Trophoblast cell (in vitro differentiated cells and primary cell): ENCODE measurements around the gene PKIG.

ENCODE experiments used
- DNase-seq, 2 donors: peaks; one replicate each; pipeline ENCODE4 v3.0.0-alpha.2; 2016
- H2AFZ ChIP-seq: 2 replicates; pipeline ENCODE4 v1.6.1; 2013; ENCODE audit warnings: low read length, moderate library complexity, mild to moderate bottlenecking; ENCODE audit not compliant: insufficient read depth, poor library complexity
- H2AK5ac ChIP-seq: 2 replicates; pipeline ENCODE4 v1.6.1; 2013; ENCODE audit warnings: mild to moderate bottlenecking, low read length
- H2BK120ac ChIP-seq: 2 replicates; pipeline ENCODE4 v1.6.1; 2013; ENCODE audit warnings: low read length, mild to moderate bottlenecking, moderate library complexity; ENCODE audit not compliant: insufficient read depth, poor library complexity
- H2BK12ac ChIP-seq: 2 replicates; pipeline ENCODE4 v1.6.1; 2013; ENCODE audit warnings: mild to moderate bottlenecking, low read length, moderate library complexity
- H2BK5ac ChIP-seq: 2 replicates; pipeline ENCODE4 v1.6.1; 2013; ENCODE audit warnings: low read length, low read depth, moderate library complexity, mild to moderate bottlenecking; ENCODE audit not compliant: poor library complexity
- H3K14ac ChIP-seq: 2 replicates; pipeline ENCODE4 v1.6.1; 2013; ENCODE audit warnings: mild to moderate bottlenecking, low read length
- H3K18ac ChIP-seq: 2 replicates; pipeline ENCODE4 v1.6.1; 2013; ENCODE audit warnings: mild to moderate bottlenecking, low read length
- H3K23ac ChIP-seq: 2 replicates; pipeline ENCODE4 v1.6.1; 2013; ENCODE audit warnings: low read length
- H3K27ac ChIP-seq: 2 replicates; pipeline ENCODE4 v1.5.1; 2013; ENCODE audit warnings: low read depth, mild to moderate bottlenecking, inconsistent platforms, low read length, moderate library complexity
- H3K27me3 ChIP-seq: 2 replicates; pipeline ENCODE4 v1.6.1; 2013; ENCODE audit warnings: inconsistent platforms, mild to moderate bottlenecking, low read length, moderate library complexity; ENCODE audit not compliant: insufficient read depth
- H3K36me3 ChIP-seq, 2 experiments: 1 replicate in 1 of 2; 2 replicates in 1 of 2; pipeline ENCODE4 v1.6.1; 2013; ENCODE audit warnings: low read length in 2 of 2, mild to moderate bottlenecking in 2 of 2, moderate library complexity in 1 of 2; ENCODE audit not compliant: insufficient read depth in 2 of 2, control insufficient read depth in 1 of 2
- H3K4ac ChIP-seq: 2 replicates; pipeline ENCODE4 v1.6.1; 2013; ENCODE audit warnings: low read depth, mild to moderate bottlenecking, low read length, moderate library complexity
- H3K4me1 ChIP-seq, 2 experiments: 1 replicate in 1 of 2; 2 replicates in 1 of 2; pipeline ENCODE4 v1.6.1; 2013; ENCODE audit warnings: low read length in 2 of 2, mild to moderate bottlenecking in 2 of 2, moderate library complexity in 1 of 2; ENCODE audit not compliant: insufficient read depth in 2 of 2, control insufficient read depth in 1 of 2
- H3K4me2 ChIP-seq: 2 replicates; pipeline ENCODE4 v1.6.1; 2013; ENCODE audit warnings: inconsistent platforms, mild to moderate bottlenecking, low read length, moderate library complexity
- H3K4me3 ChIP-seq: 2 replicates; pipeline ENCODE4 v1.5.1; 2013; ENCODE audit warnings: mild to moderate bottlenecking, low read depth, low read length, inconsistent platforms
- H3K79me1 ChIP-seq: one replicate; pipeline ENCODE4 v1.6.1; 2013; ENCODE audit warnings: low read length
- H3K79me2 ChIP-seq: 2 replicates; pipeline ENCODE4 v1.6.1; 2013; ENCODE audit warnings: low read length, mild to moderate bottlenecking; ENCODE audit not compliant: control insufficient read depth, insufficient read depth, poor library complexity
- H3K9ac ChIP-seq: 2 replicates; pipeline ENCODE4 v1.6.1; 2013; ENCODE audit warnings: mild to moderate bottlenecking, low read length
- H3K9me3 ChIP-seq: 2 replicates; pipeline ENCODE4 v1.6.1; 2013; ENCODE audit warnings: low read depth, mild to moderate bottlenecking, control low read depth, inconsistent platforms, low read length; ENCODE audit not compliant: insufficient read depth
- H4K12ac ChIP-seq: 2 replicates; pipeline ENCODE4 v1.6.1; 2013; ENCODE audit warnings: low read depth, mild to moderate bottlenecking, low read length, moderate library complexity
- H4K8ac ChIP-seq: 2 replicates; pipeline ENCODE4 v1.6.1; 2013; ENCODE audit warnings: low read depth, mild to moderate bottlenecking, low read length, moderate library complexity
- H4K91ac ChIP-seq: one replicate; pipeline ENCODE4 v1.6.1; 2013; ENCODE audit warnings: low read depth, mild to moderate bottlenecking, low read length, moderate library complexity
- WGBS: extraction: QIAGEN DNeasy Blood & Tissue Kit; methylation state at CpG from one replicate; pipeline ENCODE4 v1.1.7; 2013; ENCODE audit warnings: missing lambda C conversion rate; ENCODE audit not compliant: insufficient read length, insufficient coverage; ENCODE audit errors: extremely low coverage; 5-methylcytosine and 5-hydroxymethylcytosine counted together

The PKIG gene

DNA sequence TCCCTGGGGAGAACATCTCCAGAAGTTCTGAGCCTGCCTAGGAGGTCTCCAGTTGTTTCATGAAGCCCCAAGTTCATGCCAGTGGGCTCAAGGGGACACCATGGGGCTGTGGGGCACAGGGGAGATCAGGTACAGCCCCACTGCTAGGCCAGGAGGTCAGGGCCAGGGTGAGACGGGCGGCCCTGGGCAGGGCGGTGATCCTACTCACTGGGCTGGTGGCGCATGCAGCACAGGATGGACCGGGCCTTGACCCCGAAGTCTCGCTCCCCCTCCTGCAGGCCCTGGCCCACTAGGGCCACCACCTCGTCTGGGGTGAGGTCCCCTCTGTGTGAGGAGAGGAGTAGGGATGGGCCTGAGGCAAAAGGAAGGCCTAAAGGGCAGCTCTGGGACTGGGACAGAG lies 43.0 kb downstream of the PKIG start:
- no peaks in the 10 kb centered on the region for H3K79me1 ChIP-seq
- H3K27me3 ChIP-seq: no peaks in the 10 kb centered on the region
- H3K79me2 ChIP-seq: no peaks in the 10 kb centered on the region
- no peak overlapping the region for H3K9ac ChIP-seq
- H2BK5ac ChIP-seq: no peak overlapping the region
- no peak overlapping the region for H2BK12ac ChIP-seq
- no peak overlapping the region for H2AK5ac ChIP-seq
- no peak overlapping the region for H3K4me2 ChIP-seq
- H3K4ac ChIP-seq: no peak overlapping the region
- H3K36me3 ChIP-seq: peaks cover 20 to 27% of the 10 kb centered on the region in 2 experiments
- no peak overlapping the region for H2AFZ ChIP-seq
- H3K18ac ChIP-seq: no peak overlapping the region
- H4K8ac ChIP-seq: no peak overlapping the region
- no peak overlapping the region for H2BK120ac ChIP-seq
- H4K91ac ChIP-seq: no peak overlapping the region
- DNase-seq: no peak
- H3K9me3 ChIP-seq: peaks cover 6% of the 10 kb centered on the region
- no peak overlapping the region for H3K27ac ChIP-seq
- no peak overlapping the region for H4K12ac ChIP-seq
- H3K14ac ChIP-seq: no peak overlapping the region
- WGBS: no CpG with 5 or more reads among the region's 8 CpGs
- H3K4me1 ChIP-seq: no peaks in the 10 kb centered on the region
- H3K23ac ChIP-seq: no peak overlapping the region
- no peak overlapping the region for H3K4me3 ChIP-seq

DNA sequence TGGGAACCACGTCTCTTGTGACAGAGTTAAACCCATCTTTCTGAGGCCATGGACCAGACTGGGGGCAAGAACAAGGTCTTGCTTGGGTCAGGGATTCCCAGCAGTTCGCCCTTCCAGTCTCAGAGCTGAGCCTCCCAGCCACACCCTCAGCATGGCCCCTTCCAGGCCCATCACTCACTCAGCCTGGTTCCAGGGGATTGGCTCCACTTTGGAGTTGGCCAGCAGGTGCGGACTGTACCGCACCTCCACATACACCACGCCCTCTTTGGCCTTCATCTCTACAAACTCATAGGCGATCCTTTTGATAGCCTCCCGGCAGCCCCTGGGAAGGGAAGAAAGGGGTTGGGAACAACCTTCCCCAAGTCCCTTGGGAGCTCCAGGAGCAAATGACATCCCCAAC lies 43.9 kb downstream of the PKIG start:
- H4K12ac ChIP-seq: no peak overlapping the region
- no peaks in the 10 kb centered on the region for H3K79me2 ChIP-seq
- H2AFZ ChIP-seq: no peak overlapping the region
- no peak overlapping the region for H3K4me3 ChIP-seq
- no peaks in the 10 kb centered on the region for H3K79me1 ChIP-seq
- H2AK5ac ChIP-seq: no peak overlapping the region
- no peak overlapping the region for H2BK12ac ChIP-seq
- no peak overlapping the region for H2BK5ac ChIP-seq
- no peak overlapping the region for H4K91ac ChIP-seq
- no peak overlapping the region for H4K8ac ChIP-seq
- H3K4ac ChIP-seq: no peak overlapping the region
- WGBS: no CpG with 5 or more reads among the region's 7 CpGs
- H3K9ac ChIP-seq: no peak overlapping the region
- no peaks in the 10 kb centered on the region for H3K27me3 ChIP-seq
- H3K18ac ChIP-seq: no peak overlapping the region
- H3K4me2 ChIP-seq: no peak overlapping the region
- no peaks in the 10 kb centered on the region for H3K4me1 ChIP-seq
- H3K27ac ChIP-seq: no peak overlapping the region
- H3K36me3 ChIP-seq: peaks cover 20% of the 10 kb centered on the region in 2 experiments
- H3K14ac ChIP-seq: no peak overlapping the region
- H2BK120ac ChIP-seq: no peak overlapping the region
- H3K23ac ChIP-seq: no peak overlapping the region
- peaks cover 6% of the 10 kb centered on the region for H3K9me3 ChIP-seq
- DNase-seq: no peak

DNA sequence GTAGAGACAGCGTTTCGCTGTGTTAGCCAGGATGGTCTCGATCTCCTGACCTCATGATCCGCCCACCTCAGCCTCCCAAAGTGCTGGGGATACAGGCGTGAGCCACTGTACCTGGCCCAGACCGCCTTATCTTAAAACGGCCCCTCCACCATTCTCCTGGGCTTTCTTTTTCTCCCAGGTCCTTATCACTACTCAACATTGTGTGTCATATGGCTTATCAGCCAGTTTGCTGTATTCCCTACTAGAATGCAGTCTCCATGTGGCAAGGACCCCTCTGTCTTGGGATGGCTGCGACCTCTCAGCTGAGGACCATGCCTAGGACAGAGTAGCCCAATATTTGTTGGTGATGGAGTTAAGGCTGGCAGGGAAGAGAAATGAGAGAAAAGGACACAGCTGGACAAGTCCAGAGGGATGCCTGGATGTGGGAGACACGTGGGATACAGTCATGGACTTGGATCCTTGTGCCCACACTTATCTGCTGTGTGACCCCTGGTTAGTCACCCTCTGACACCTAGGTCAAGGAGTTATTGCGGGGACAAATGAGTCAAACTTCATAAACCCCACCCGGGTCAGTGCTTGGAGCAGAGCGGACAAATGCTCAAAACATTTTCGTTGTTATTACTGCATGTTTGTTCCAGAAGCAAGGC lies 45.1 kb downstream of the PKIG start:
- H3K4me1 ChIP-seq: no peaks in the 10 kb centered on the region
- no peak overlapping the region for H3K9ac ChIP-seq
- H3K14ac ChIP-seq: no peak overlapping the region
- H3K23ac ChIP-seq: no peak overlapping the region
- H4K12ac ChIP-seq: no peak overlapping the region
- H3K27ac ChIP-seq: no peak overlapping the region
- H3K18ac ChIP-seq: no peak overlapping the region
- H3K4me3 ChIP-seq: no peak overlapping the region
- no peak overlapping the region for H2BK120ac ChIP-seq
- no peak overlapping the region for H3K4ac ChIP-seq
- no peaks in the 10 kb centered on the region for H3K27me3 ChIP-seq
- no peak overlapping the region for H4K91ac ChIP-seq
- H3K4me2 ChIP-seq: no peak overlapping the region
- peaks cover 6% of the 10 kb centered on the region for H3K9me3 ChIP-seq
- DNase-seq: no peak
- no peak overlapping the region for H4K8ac ChIP-seq
- H2BK12ac ChIP-seq: no peak overlapping the region
- no peak overlapping the region for H2AK5ac ChIP-seq
- no peak overlapping the region for H2BK5ac ChIP-seq
- no CpG with 5 or more reads among the region's 13 CpGs for WGBS
- no peaks in the 10 kb centered on the region for H3K79me1 ChIP-seq
- H3K79me2 ChIP-seq: no peaks in the 10 kb centered on the region
- no peak overlapping the region for H2AFZ ChIP-seq
- H3K36me3 ChIP-seq: peaks cover 11 to 15% of the 10 kb centered on the region in 2 experiments

DNA sequence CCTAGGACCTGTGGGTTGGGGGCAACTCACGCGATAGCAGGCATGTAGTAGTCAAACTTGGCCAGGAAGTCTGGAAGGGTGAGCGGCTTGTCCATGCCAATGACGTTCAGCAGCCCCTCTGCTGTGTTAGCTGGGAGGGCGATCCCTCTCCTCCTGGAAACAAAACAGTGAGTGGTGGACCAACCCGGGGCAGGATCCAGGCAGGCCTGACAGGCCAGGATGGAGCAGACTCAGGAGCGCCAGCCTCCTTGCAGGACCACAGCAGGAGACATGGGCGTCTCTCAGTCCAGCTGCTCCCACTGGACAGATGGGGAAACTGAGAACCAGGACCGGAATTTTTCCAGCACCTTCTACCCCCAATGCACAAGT lies 46.6 kb downstream of the PKIG start:
- H3K9me3 ChIP-seq: peaks cover 3% of the 10 kb centered on the region
- no peak overlapping the region for H3K4me2 ChIP-seq
- no peak overlapping the region for H3K18ac ChIP-seq
- no peak overlapping the region for H3K14ac ChIP-seq
- no peak overlapping the region for H4K8ac ChIP-seq
- no peaks in the 10 kb centered on the region for H3K27me3 ChIP-seq
- no CpG with 5 or more reads among the region's 9 CpGs for WGBS
- no peaks in the 10 kb centered on the region for H3K79me2 ChIP-seq
- no peaks in the 10 kb centered on the region for H3K4me1 ChIP-seq
- DNase-seq: no peak
- no peak overlapping the region for H3K27ac ChIP-seq
- H3K23ac ChIP-seq: no peak overlapping the region
- H2AFZ ChIP-seq: no peak overlapping the region
- H4K12ac ChIP-seq: no peak overlapping the region
- H2BK120ac ChIP-seq: no peak overlapping the region
- no peak overlapping the region for H4K91ac ChIP-seq
- H2AK5ac ChIP-seq: no peak overlapping the region
- H3K79me1 ChIP-seq: no peaks in the 10 kb centered on the region
- H2BK12ac ChIP-seq: no peak overlapping the region
- H3K4me3 ChIP-seq: no peak overlapping the region
- peaks cover 4 to 10% of the 10 kb centered on the region in 2 experiments for H3K36me3 ChIP-seq
- H3K9ac ChIP-seq: no peak overlapping the region
- H3K4ac ChIP-seq: no peak overlapping the region
- H2BK5ac ChIP-seq: no peak overlapping the region
